Suppressor macrophage treated with lipopolysaccharide for 4 hours (primary cell): ENCODE results near the gene RMI2.

Experiments used
- DNase-seq: peaks from one replicate; pipeline ENCODE4 v3.0.0-alpha.2; 2020

Gene RMI2

DNA sequence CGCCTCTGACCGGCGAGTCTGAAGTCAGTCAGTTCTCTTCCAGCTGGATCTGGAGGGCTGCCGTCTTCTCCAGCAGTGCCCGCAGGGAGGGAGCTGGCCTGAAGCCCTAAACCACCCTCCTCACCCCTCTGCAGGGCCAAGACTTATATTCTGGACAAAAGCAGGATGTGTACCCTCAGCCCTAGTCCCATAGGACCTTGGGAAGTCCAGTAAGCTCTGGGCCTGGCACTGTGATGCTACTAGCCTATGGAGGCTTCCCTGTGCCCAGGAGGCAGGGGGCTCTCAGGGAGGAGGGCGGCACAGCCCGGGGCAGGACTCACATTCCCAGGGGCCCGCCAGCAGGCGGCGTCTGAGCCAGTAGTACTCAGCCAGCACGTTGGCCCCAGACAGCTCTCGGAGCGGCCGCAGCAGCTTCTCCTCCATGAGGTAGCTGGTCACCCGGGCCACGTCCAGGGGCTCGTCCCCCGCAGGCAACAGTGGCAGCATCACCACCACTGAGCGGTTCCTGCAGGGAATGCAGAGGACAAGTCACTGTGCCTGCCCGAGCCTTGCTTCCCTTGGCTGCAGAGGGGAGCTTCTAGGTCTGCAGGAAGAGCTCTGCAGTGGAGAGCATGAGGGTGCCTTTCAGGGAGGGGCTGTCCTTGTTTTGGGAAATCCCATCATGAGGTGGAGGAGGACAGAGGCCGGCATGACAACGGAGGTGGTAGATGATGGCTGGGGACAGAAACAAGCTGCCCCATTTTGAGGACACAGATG is 41.7 kb downstream of the RMI2 start:
- peak; percentile 43 for DNase-seq

GRCh38 chr16:11389083-11389482 is 43.8 kb downstream of the RMI2 start:
- DNase-seq: no peak

DNA sequence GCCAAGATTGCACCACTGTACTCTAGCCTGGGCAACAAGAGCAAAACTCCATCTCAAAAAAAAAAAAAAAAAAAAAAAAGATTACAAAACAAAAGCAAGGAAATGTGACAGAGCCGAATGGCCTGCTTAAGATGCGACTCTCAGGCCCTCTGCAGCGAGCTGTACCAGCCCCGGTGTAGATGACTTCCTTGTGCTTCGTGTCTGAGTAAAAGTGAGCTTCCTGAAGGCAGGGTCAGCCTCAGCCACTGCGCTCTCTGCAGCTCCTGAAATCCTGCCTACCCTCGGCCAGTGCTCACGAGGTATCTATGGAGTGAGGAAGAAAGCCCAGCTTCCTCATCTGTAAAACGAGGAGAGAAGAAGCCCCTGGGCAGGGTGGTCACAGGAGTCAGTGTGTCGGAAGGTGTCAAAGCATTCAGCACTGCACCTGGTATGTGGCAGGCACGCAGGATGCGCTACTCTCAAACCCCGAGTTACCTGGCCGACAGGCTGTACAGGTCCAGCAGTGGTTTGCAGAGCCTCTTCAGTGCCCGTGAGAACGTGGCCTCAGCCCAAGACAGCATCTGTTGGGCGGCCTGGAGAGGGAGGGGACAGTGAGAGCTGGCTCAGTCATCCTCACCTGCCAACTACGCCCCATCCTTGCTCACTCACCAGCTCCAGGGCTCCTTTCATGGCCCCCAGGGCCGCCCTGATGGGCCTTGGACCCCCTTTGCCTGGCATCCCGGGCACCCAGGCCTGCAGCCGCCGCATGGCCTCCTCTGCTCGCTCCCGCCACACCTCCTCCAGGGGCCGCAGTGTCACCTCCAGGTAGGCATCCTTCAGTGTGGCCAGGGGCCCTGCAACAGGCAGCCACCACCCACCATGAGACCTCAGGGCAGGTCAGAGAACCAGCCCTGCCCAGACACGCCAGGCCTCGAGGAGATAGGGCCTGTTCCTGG is 44.6 kb downstream of the RMI2 start:
- DNase-seq: no peak

DNA sequence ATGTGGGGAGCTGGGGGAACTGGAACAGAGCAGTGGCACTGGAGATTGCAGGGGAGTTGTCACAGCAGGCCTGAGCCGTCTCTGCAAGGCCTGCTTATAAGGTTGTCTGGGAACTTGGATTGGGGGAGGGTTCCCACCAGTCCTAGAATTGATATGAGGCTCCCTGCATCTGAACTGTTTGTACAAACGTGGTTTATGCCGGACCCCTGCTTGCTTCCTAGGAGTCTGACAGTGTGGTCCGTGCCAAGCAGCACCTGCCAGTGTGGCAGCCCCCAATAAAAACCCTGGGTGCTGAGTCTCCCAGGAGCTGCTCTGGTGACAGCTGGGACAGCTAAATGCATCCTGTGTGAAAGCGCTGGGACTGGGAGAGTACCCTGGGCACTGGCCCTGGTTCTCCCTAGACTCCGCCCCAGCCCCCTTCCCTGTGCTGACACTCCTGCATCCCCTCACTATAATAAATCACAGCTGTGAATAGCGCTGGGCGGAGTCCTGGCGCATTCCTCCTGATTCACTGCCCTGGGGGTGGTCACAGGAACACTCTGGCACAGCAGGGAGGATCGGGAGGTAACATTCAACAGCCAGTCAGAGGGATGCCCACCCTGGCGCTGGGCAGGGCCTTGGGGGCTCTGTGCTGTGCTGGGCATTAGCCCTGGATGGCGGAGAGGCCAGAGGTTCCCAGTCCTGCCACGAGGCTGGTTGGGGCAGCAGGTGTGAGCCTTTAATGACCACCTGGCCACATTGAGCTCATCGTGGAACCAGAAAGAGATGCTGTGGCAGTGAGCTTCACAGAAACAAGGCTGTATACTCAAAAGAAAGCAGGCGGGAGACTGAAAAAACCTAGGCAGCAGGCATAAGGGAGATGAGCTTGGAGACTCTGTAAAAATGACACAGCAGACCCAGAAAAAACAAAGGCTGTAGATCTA is 45.6 kb downstream of the RMI2 start:
- DNase-seq: no peak

DNA sequence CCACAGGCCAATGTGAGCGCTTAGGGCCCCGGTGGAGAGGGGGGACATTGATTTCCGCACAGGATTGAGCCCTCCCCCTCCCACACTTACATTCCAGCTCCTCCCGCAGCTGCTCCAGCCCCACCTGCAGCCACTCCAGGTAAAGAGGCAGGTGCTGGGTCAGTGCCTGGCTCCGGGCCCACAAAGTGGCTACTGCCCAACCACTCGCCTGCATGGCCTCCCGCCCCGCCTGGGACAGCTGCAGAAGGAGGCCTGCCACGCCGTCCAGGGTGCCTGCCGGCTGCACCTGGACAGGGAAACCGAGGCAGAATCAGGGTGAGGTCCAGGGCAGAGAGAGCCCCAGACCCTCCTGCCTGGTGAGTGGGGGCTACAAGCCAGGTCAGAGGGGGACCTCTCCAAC is 46.3 kb downstream of the RMI2 start:
- DNase-seq: no peak

DNA sequence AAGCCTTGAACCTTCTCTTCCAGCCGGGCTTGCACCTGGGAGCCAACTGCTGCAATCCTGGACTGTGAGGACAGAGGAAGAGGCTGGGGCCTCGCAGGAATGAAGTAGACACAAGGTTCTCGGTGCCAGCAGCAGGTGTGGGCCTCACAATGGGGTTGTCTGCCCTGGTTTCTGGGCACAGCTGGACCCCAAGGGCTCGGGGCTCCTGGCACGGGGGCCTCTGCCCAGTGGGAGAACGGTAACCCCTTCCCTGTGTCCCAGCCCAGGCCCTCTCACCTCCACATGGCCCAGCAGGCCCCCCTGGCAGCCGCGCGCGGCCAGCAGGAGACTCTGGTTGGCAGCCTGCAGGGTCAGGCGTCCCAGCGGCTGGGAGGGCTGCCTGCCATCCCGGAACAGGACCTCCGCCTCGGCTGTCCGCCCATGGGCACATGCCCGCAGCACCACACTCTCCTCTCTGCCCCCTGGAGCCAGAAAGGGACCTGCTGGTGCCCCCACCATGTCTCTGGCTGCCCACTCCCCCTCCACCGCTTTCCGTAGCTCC is 46.9 kb downstream of the RMI2 start:
- DNase-seq: no peak

DNA sequence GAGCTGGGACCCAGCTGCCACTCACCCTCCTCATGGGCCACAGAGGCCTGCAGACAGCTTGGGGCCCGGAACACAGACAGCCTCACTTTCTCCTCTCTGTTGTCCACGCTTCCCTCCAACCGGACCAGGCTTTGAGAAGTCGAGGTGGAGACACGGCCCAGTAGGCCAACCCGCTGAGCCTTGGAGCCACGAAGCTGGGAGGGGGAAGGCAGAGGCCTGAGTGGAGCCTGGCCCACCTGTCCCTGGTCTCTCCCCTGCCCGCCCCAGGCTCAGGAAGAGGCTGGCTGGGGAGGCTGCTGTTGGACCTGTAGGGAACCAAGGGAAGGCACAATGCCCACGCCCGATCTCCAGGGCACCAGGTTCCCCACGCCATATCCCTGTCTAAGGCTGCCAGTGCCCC is 48.1 kb downstream of the RMI2 start:
- DNase-seq: no peak

GRCh38 chr16:11393861-11394592 is 48.8 kb downstream of the RMI2 start:
- no peak for DNase-seq

GRCh38 chr16:11394593-11394960 is 49.3 kb downstream of the RMI2 start:
- DNase-seq: no peak

DNA sequence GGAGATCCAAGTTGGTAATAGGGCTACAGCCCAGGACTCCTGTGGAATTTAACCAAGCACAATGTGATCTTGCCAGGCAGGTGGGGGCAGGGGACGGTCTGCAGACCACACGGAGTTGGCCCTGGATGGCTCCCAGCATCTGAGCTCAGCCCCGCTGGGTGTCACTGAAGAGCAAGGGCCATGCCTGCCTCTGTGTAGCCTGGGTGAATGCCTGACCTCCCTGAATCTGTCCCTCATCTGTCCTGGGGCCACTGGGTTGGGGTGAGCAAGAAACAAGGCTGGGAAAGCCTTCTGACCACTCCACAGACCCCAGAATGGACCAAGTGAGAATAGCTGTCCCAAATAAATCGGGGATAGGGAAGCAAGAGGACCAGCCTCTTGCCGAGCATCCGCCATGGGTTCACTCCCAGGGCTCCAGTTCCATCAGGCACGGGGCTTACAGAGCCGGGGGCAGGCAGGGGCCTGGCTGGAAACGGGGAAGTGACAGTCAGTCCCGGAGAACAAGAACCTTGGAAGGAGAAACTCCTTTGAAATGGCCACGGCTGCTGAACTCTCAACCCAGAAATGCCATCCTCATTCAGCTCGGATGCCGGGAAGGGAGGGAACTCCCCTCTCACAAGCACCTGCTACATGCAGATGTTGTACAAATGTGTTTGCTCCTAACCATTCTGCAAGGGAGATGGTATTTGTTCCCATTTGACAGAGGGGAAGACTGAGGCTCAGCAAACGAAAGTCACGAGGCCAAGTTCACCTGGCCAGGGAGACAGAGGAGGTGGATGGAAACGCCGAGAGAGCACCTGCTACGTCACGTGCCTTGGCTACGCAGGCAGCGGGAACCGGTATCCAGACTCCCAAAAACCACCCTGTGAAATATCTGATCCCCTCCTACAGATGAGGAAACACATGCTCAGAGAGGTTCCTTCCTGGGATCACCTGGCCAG is 50.0 kb downstream of the RMI2 start:
- DNase-seq: no peak

GRCh38 chr16:11395949-11396240 is 50.6 kb downstream of the RMI2 start:
- no peak for DNase-seq

GRCh38 chr16:11396241-11397048 is 51.2 kb downstream of the RMI2 start:
- peak; percentile 79 for DNase-seq

DNA sequence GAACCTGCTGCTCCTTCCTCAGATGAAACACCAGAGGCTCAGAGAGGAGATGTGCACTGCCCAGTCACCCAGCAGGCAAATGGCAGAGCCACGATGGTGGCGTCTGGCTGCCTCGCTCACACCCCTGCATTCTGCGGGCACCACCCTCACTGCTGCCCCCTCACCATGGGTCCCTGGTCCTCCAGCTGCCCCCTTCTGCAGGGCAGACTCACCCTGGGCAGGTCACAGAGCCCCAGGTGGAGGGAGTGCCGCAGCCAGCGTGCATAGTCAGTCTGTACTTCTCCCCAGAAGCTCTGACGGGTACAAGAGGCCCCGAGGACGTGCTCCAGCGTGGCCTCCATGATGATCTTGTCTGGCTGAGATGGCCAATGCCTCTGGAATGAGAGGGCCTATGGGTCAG is 52.9 kb downstream of the RMI2 start:
- no peak for DNase-seq

- no peak for DNase-seq
Measured at GRCh38 chr16:11398851-11399250, 53.6 kb downstream of the RMI2 start.

- no peak for DNase-seq
Measured at GRCh38 chr16:11399261-11399831, 54.1 kb downstream of the RMI2 start.

- DNase-seq: no peak
Measured at GRCh38 chr16:11400076-11400475, 54.8 kb downstream of the RMI2 start.
